Superior temporal gyrus (tissue), 1 donor: ENCODE measurements around the gene KIF1A.

Source experiments
- DNase-seq: peaks from one replicate; pipeline ENCODE4 v3.0.0-alpha.2; 2016; ENCODE audit errors: extremely low spot score

The KIF1A gene

GRCh38 chr2:240767341-240767740 lies 52.7 kb downstream of the KIF1A start:
- DNase-seq: no peak

DNA sequence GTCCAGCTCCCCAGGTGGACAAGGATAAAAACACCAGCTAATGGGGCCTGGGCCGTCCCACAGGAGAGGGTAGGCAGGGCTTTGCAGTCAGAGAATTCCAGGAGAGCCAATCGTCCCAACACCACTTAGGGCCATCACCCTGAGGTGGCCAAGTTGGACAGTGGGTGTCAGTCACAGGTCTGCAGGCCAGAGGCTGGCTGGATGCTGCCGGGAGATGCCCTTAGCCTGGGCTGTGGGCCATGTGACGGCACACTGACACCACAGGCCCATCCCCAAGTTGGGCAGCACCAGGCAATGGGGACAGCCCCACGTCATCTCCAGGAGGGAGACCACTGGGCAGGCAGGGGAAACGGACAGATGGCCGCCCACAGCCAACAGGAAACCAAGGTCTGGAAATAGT lies 53.9 kb downstream of the KIF1A start:
- DNase-seq: no peak

GRCh38 chr2:240765007-240765406 lies 55.0 kb downstream of the KIF1A start:
- DNase-seq: peak; percentile 65

GRCh38 chr2:240764605-240765004 lies 55.4 kb downstream of the KIF1A start:
- no peak for DNase-seq

GRCh38 chr2:240762971-240763370 lies 57.0 kb downstream of the KIF1A start:
- DNase-seq: no peak

DNA sequence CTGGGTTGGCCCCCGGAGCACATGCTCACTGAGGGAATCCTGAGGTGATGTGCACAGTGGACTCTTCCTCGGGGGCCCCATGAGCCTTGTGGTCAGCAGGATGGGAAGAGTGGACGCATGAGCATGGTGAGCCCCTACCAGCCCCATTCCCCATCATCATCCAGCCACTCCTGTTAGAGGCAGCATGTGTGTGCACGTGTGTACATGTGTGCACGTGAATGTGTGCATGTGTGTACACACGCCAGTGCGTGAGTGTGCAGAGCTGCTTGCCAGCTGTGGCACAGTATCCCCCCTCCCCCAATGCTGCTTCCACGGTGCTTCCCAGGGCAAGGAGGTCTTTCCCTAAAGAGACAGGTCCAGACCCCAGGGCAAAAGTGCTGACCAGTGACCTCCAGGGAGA lies 57.8 kb downstream of the KIF1A start:
- DNase-seq: no peak

DNA sequence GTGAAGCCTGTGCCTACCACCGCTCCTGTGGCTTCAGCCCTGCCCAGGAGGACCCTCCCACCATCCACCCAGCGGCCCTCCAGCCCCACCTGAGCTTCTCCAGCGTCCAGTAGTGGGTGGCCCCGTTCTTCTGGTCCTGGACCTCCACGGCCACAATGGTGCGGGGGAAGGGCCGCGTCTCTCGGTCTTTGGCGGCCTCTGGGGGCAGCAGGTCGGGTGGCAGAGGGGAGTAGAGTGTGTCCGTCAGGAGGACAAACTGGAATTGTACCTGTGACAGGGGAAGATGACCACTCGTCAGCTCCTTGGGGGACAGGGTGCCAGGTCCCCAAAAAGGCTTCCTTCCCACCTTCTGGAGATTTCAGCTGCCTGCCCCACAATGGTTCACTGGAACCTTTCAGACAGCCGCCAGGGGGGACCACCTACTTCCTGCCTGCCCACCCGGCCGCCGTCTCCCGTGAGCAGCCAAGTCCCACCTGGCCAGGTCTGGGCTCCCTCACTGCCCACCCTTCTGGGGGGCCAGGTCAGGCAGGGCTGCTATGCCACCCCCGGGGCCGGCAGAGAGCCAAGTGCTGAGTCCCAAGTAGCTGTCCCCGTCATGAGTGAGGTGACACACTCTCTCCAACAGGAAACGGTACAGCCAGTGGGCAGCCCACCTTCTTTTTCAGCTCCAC lies 59.3 kb downstream of the KIF1A start:
- DNase-seq: no peak

- DNase-seq: no peak
Measured at GRCh38 chr2:240760121-240760520, 59.9 kb downstream of the KIF1A start.

DNA sequence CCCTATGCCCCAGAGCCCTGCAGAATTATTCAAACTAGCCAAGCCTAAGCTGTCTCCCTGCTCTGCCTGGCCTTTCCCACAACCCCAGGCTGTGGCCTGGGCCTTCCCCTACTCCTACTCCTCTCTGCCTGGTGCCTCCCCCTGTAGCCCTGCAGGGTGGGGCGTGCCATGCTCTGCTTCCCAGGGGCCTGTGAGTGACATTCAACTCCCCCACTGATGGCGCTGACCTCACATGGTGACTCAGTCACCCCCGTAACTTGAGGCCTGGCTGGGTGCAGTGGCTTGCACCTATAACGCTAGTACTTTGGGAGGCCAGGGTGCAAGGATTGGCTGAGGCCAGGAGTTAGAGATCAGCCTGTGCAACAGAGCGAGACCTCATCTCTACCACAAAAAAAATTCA lies 60.6 kb downstream of the KIF1A start:
- no peak for DNase-seq

- DNase-seq: no peak
Measured at GRCh38 chr2:240757086-240757614, 62.9 kb downstream of the KIF1A start.

DNA sequence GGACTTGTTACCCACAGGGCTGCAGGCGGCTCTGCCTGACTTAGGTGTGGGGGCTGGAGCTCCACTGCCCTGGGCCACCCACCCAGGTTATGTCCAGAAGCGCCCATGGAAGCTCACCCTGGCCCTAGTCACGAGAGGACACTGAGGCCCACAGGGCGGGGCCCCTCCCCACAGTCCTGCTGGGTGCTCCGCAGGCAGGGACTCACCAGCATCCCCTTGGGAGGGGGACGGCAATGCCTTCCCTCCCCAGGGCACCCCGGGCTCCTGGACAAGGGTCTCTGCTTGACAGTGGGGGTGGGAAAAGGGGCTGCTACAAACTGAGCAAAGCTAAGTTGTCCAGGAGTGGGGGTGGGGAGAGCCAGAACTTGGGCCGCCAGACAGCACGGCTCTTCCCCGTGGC lies 67.8 kb downstream of the KIF1A start:
- DNase-seq: no peak

- DNase-seq: no peak
Measured at GRCh38 chr2:240750409-240750808, 69.6 kb downstream of the KIF1A start.

GRCh38 chr2:240749516-240749915 lies 70.5 kb downstream of the KIF1A start:
- no peak for DNase-seq

DNA sequence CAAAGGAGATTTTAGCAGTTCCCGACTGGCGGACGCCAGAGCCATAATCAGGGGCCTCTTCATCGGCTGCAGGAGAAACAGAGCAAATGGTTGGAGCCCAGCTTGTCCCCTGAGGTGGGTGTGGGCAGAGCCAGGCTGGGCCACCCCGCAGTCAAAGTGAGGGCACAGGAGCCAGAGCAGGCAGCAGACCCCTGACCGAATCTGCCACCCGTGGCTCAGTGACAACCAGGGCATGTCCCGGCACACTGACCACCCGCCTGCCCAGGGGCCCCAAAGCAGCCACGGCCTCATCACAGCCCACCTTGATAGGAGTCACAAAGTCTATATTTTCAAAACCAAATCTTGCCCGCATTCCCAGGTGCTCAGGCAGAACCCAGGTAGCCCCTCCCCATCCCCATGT lies 72.8 kb downstream of the KIF1A start:
- DNase-seq: no peak

GRCh38 chr2:240746671-240747070 lies 73.3 kb downstream of the KIF1A start:
- no peak for DNase-seq

- no peak for DNase-seq
Measured at GRCh38 chr2:240745962-240746361, 74.1 kb downstream of the KIF1A start.

DNA sequence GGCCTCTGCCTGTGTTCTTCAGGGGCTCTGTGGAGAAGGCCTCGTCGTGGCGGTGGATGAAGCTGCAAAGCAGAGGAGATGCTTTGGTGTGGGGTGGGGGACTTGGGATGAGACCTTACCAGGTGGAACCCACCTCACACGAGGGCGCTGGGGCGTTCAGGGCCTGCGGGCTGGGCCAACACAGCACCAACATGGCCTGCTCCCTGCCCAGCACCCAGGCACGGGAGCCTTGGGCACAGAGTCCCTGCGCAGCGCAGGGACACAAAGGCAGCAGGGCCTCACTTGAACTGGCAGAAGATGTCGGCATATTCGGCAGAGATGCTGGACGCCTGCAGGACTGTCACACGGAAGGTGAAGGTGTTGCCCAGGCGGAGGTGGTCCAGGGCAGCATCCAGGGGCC lies 74.6 kb downstream of the KIF1A start:
- DNase-seq: no peak

GRCh38 chr2:240742602-240743095 lies 77.4 kb downstream of the KIF1A start:
- no peak for DNase-seq

- no peak for DNase-seq
Measured at GRCh38 chr2:240741091-240741490, 78.9 kb downstream of the KIF1A start.

DNA sequence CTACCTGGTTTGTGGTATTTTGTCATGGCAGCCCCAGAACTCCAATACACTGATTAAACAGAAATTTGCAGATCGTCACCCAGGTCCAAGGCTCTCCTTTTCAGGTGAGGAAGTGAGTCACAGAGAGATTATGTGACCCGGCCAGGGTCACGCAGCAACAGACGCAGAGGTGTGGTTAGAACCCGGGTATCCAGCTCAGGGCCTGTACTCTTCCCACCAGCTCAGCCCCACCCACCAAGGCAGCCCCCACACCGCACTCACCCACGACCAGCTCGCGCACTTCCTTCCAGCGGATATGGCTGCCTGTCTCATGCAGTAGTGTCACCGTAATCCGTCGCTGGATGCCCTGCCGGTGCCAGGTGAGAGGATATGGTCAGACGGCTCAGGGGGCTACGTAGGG lies 80.2 kb downstream of the KIF1A start:
- DNase-seq: no peak

GRCh38 chr2:240737958-240738357 lies 82.1 kb downstream of the KIF1A start:
- no peak for DNase-seq

DNA sequence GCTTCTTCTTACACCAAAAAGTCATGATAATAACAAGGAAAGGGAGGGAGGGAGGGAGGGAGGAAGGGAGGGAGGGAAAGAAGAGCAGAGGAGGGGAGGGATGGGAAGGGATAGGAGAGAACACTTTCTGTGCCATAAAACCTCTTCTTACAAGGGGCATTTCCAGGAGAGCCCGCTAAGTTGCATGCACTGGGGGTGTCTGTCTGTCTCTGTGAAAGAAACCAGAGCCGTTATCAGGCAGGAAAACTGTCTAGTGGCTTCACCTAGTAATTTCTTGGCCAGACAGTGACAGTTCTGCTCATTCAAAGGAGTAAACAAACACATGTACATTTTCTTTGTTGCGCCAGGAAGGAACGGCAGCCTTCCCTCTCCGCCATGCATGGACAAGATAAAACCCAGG lies 82.5 kb downstream of the KIF1A start:
- no peak for DNase-seq

GRCh38 chr2:240736281-240737250 lies 83.5 kb downstream of the KIF1A start:
- DNase-seq: no peak
